KMS-11 (cell line): ENCODE data around the gene VN1R5.

Experiments used
- H2AFZ ChIP-seq: fragments of 200-600 bp; sonication (generic); 2 replicates; pipeline ENCODE4 v1.6.1; 2016; ENCODE audit warnings: antibody characterized with exemption, mixed run types, low read depth
- H3K27ac ChIP-seq: fragments of 200-600 bp; sonication (generic); 2 replicates; pipeline ENCODE4 v1.6.1; 2016; ENCODE audit warnings: mild to moderate bottlenecking, mixed run types
- H3K27me3 ChIP-seq: fragments of 200-600 bp; sonication (generic); 2 replicates; pipeline ENCODE4 v1.6.1; 2017; ENCODE audit warnings: mild to moderate bottlenecking, low read depth, mixed run types, moderate library complexity; ENCODE audit not compliant: insufficient read depth
- H3K36me3 ChIP-seq: fragments of 200-600 bp; sonication (generic); 2 replicates; pipeline ENCODE4 v1.6.1; 2017; ENCODE audit warnings: mild to moderate bottlenecking, mixed run types; ENCODE audit not compliant: insufficient read depth
- H3K4me1 ChIP-seq: fragments of 200-600 bp; sonication (generic); 2 replicates; pipeline ENCODE4 v1.6.1; 2016; ENCODE audit warnings: mild to moderate bottlenecking, low read depth, mixed run types; ENCODE audit not compliant: poor library complexity, severe bottlenecking
- H3K4me2 ChIP-seq: fragments of 200-600 bp; sonication (generic); 2 replicates; pipeline ENCODE4 v1.7.0; 2016; ENCODE audit warnings: mild to moderate bottlenecking, mixed run types
- H3K4me3 ChIP-seq: fragments of 200-600 bp; sonication (generic); IDR thresholded peaks from 2 replicates; pipeline ENCODE4 v1.6.1; 2017; ENCODE audit warnings: low read depth, low read length, mixed read lengths; ENCODE audit not compliant: insufficient read depth
- H3K79me2 ChIP-seq: fragments of 200-600 bp; sonication (generic); 2 replicates; pipeline ENCODE4 v1.6.1; 2016; ENCODE audit warnings: low read depth, mixed run types; ENCODE audit not compliant: insufficient read depth
- H3K9ac ChIP-seq: fragments of 200-600 bp; sonication (generic); 2 replicates; pipeline ENCODE4 v1.6.1; 2016; ENCODE audit warnings: mild to moderate bottlenecking, mixed run types
- H4K20me1 ChIP-seq: fragments of 200-600 bp; sonication (generic); 2 replicates; pipeline ENCODE4 v1.6.1; 2016; ENCODE audit warnings: mild to moderate bottlenecking, mixed run types; ENCODE audit not compliant: insufficient read depth
- TF ChIP-seq, protein P1 (sequence below): fragments of 200-600 bp; sonication (generic); conservative IDR thresholded peaks from 2 replicates; pipeline ENCODE4 v1.6.1; 2017; ENCODE audit warnings: low read depth, mild to moderate bottlenecking, antibody characterized with exemption, low read length, moderate library complexity, mixed read lengths

VN1R5 gene

DNA sequence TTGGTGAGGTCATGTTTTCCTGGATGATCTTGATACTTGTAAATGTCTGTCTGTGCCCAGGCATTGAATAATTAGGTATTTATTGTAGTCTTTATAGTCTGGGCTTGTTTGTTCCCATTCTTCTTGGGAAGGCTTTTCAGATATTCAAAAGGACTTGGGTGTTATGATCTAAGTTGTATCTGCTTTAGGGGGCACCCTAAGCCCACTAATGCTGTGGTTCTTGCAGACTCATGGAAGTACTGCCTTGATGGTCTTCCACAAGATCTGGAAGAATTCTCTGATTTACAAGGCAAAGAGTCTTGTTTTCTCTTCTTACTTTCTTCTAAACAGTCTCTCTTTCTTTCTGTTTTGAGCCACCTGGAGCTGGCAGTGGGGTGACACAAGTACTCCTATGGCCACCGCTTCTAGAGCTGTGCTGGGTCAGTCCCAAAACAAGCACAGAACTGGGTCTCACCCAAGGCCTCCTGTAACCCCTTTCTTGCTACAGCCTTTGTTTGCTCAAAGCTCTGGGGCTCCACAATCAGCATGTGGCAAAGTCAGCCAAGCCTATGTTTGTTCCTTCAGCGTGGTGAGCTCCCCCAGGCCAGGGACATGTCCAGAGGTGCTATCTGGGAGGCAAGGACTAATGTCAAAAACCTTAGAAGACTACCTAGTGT is 12.6 kb downstream of the VN1R5 start:
- H3K79me2 ChIP-seq, result no peaks in the 10 kb centered on the region

DNA sequence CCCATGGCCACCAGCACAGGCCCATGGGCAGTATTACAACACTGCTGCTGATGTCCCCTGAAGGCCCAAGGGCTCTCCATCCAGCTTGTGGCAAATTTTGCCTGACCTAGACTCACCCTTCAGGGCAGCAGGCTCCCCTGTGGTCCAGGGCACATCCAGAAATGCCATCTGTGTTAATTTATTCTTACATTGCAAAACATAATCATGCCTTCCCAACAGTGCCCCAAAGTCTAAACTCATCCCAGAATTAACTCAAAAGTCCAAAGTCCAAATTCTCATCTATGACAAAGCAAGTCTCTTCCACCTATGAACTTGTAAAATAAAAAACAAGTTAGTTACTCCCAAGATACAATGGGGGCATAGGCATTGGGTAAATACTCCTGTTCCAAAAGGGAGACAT is 13.3 kb downstream of the VN1R5 start:
- no peaks in the 10 kb centered on the region for H4K20me1 ChIP-seq
- H3K27me3 ChIP-seq, result no peaks in the 10 kb centered on the region
- TF ChIP-seq, protein P1, sequence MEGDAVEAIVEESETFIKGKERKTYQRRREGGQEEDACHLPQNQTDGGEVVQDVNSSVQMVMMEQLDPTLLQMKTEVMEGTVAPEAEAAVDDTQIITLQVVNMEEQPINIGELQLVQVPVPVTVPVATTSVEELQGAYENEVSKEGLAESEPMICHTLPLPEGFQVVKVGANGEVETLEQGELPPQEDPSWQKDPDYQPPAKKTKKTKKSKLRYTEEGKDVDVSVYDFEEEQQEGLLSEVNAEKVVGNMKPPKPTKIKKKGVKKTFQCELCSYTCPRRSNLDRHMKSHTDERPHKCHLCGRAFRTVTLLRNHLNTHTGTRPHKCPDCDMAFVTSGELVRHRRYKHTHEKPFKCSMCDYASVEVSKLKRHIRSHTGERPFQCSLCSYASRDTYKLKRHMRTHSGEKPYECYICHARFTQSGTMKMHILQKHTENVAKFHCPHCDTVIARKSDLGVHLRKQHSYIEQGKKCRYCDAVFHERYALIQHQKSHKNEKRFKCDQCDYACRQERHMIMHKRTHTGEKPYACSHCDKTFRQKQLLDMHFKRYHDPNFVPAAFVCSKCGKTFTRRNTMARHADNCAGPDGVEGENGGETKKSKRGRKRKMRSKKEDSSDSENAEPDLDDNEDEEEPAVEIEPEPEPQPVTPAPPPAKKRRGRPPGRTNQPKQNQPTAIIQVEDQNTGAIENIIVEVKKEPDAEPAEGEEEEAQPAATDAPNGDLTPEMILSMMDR, result no peak
- H3K4me2 ChIP-seq, result no peak overlapping the region
- no peak overlapping the region for H3K27ac ChIP-seq
- no peaks in the 10 kb centered on the region for H3K36me3 ChIP-seq
- H3K4me1 ChIP-seq, result no peaks in the 10 kb centered on the region
- no peak overlapping the region for H3K9ac ChIP-seq
- H2AFZ ChIP-seq, result no peak overlapping the region
- H3K4me3 ChIP-seq, result no peak overlapping the region
- no peaks in the 10 kb centered on the region for H3K79me2 ChIP-seq

More for the DNA sequence above, 12.6 kb downstream of the VN1R5 start:
- TF ChIP-seq, protein P1, result no peak
- no peaks in the 10 kb centered on the region for H3K36me3 ChIP-seq
- H3K4me2 ChIP-seq, result no peak overlapping the region
- H3K4me3 ChIP-seq, result no peak overlapping the region
- no peaks in the 10 kb centered on the region for H3K4me1 ChIP-seq
- no peak overlapping the region for H3K27ac ChIP-seq
- no peaks in the 10 kb centered on the region for H3K27me3 ChIP-seq
- no peaks in the 10 kb centered on the region for H4K20me1 ChIP-seq
- no peak overlapping the region for H2AFZ ChIP-seq
- H3K9ac ChIP-seq, result no peak overlapping the region

- H3K4me2 ChIP-seq, result no peak overlapping the region
- H3K36me3 ChIP-seq, result no peaks in the 10 kb centered on the region
- H4K20me1 ChIP-seq, result no peaks in the 10 kb centered on the region
- H3K27me3 ChIP-seq, result no peaks in the 10 kb centered on the region
- H3K4me1 ChIP-seq, result no peaks in the 10 kb centered on the region
- no peak overlapping the region for H3K9ac ChIP-seq
- no peak overlapping the region for H3K4me3 ChIP-seq
- H2AFZ ChIP-seq, result no peak overlapping the region
- no peak overlapping the region for H3K27ac ChIP-seq
- no peaks in the 10 kb centered on the region for H3K79me2 ChIP-seq
- TF ChIP-seq, protein P1, result no peak
These were observed 14.1 kb downstream of the VN1R5 start for GRCh38 chr1:247270003-247270402.

DNA sequence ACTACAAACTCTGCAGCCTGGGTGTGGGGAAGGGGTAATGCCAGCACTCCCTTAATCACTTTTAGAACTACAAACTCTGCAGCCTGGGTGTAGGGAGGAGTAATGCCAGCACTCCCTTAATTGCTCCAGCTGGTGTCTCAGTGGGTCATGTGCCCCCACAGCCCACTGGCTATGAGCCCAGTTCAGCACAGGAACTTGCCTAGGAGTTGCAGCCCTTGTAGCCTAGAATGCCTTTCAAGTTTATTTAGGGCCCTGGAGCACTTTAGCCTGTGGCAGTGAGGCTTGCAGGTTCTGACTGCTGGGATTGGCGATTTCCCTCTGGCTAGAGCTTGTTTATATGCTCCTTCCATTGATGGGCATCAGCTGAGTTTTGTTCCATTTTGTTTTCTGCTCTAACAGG is 17.1 kb downstream of the VN1R5 start:
- no peak overlapping the region for H3K4me2 ChIP-seq
- no peaks in the 10 kb centered on the region for H3K36me3 ChIP-seq
- no peaks in the 10 kb centered on the region for H4K20me1 ChIP-seq
- H3K4me1 ChIP-seq, result no peaks in the 10 kb centered on the region
- no peaks in the 10 kb centered on the region for H3K27me3 ChIP-seq
- no peak overlapping the region for H3K27ac ChIP-seq
- H2AFZ ChIP-seq, result no peak overlapping the region
- no peaks in the 10 kb centered on the region for H3K79me2 ChIP-seq
- no peak overlapping the region for H3K4me3 ChIP-seq
- H3K9ac ChIP-seq, result no peak overlapping the region
- TF ChIP-seq, protein P1, result no peak
